Uterus (tissue), 2 donors: ENCODE results near the gene SEC11A.

ENCODE experiments used
- CTCF ChIP-seq, 4 experiments: fragments of 200-600 bp in 2 of 4; fragments of 450-650 bp in 2 of 4; sonication (generic) in 2 of 4; IDR thresholded peaks; one replicate each; pipeline ENCODE4 v1.5.1; 2016 to 2019; ENCODE audit warnings: antibody characterized with exemption in 4 of 4, mild to moderate bottlenecking in 2 of 4, moderate library complexity in 1 of 4
- POLR2A ChIP-seq, 2 donors: fragments of 450-650 bp; IDR thresholded peaks; one replicate each; pipeline ENCODE4 v1.6.1; 2016; ENCODE audit warnings: antibody characterized with exemption in 2 of 2, mild to moderate bottlenecking in 1 of 2, moderate library complexity in 1 of 2

GRCh38 chr15:84690342-84690741, 25.6 kb downstream of the SEC11A start:
- TF ChIP-seq CTCF (IDR thresholded peaks at IDR 0.05) (no peak), POLR2A (IDR thresholded peaks at IDR 0.05) (no peak)
